K562 (cell line): Measurements from ENCODE around the gene WRAP53. TPM values are rescaled to one million over a fixed set of nuclear protein-coding genes. Genes with fewer than 3 reads are reported as not detected.

Source experiments
- ATF3 ChIP-seq, 2 experiments: fragments of 450-650 bp in 1 of 2; sonication (generic) in 1 of 2; formaldehyde crosslinking in 1 of 2; IDR thresholded peaks in 1 of 2; conservative IDR thresholded peaks in 1 of 2; 2 replicates each; pipeline versions ENCODE4 v1.6.1 to v1.8.1; 2016 to 2023; ENCODE audit warnings: mild to moderate bottlenecking in 2 of 2, moderate library complexity in 2 of 2, inconsistent platforms in 1 of 2, missing genetic modification reagents in 1 of 2
- ATF7 ChIP-seq: fragments of 450-650 bp; IDR thresholded peaks from 2 replicates; pipeline ENCODE4 v1.7.1; 2014; ENCODE audit warnings: mild to moderate bottlenecking, moderate library complexity
- BACH1 ChIP-seq: fragments of 200-800 bp; sonication (Bioruptor generic); IDR thresholded peaks from 2 replicates; pipeline ENCODE4 v1.6.1; 2016; ENCODE audit warnings: missing genetic modification characterization, missing compliant biosample characterization
- CBFA2T2 ChIP-seq: fragments of 450-650 bp; conservative IDR thresholded peaks from 2 replicates; pipeline ENCODE4 v1.6.1; 2017; ENCODE audit warnings: mild to moderate bottlenecking
- EP400 ChIP-seq: fragments of 450-650 bp; IDR thresholded peaks from 2 replicates; pipeline ENCODE4 v1.6.1; 2017; ENCODE audit warnings: antibody characterized with exemption, mild to moderate bottlenecking, moderate library complexity
- FOXJ2 ChIP-seq: fragments of 200-800 bp; sonication (Bioruptor generic); IDR thresholded peaks from 2 replicates; pipeline ENCODE4 v1.6.1; 2016; ENCODE audit warnings: missing genetic modification characterization, missing compliant biosample characterization
- JUND ChIP-seq, 2 experiments: IDR thresholded peaks; 2 replicates in 1 of 2; 3 replicates in 1 of 2; pipeline ENCODE4 v1.6.1; 2011; ENCODE audit warnings: borderline replicate concordance in 2 of 2, low read depth in 2 of 2, low read length in 2 of 2, improper control_type of control experiment in 1 of 2, missing biosample characterization in 1 of 2, missing genetic modification characterization in 1 of 2, missing genetic modification reagents in 1 of 2
- KDM5B ChIP-seq: fragments of 200-600 bp; sonication (generic); IDR thresholded peaks from 2 replicates; pipeline ENCODE4 v1.6.1; 2012; ENCODE audit warnings: low read depth, mild to moderate bottlenecking, moderate library complexity, low read length, control low read depth, inconsistent platforms; ENCODE audit not compliant: insufficient replicate concordance
- MITF ChIP-seq: IDR thresholded peaks from 2 replicates; pipeline ENCODE4 v1.6.1; 2014; ENCODE audit warnings: antibody characterized with exemption
- NONO ChIP-seq, 2 experiments: fragments of 200-400 bp in 1 of 2; fragments of 450-650 bp in 1 of 2; formaldehyde crosslinking in 1 of 2; IDR thresholded peaks; 2 replicates each; pipeline ENCODE4 v1.6.1; 2017; ENCODE audit warnings: low read depth in 2 of 2, mild to moderate bottlenecking in 2 of 2, moderate library complexity in 2 of 2, low read length in 1 of 2
- POLR2AphosphoS5 ChIP-seq: IDR thresholded peaks from 2 replicates; pipeline ENCODE4 v1.6.1; 2011; ENCODE audit warnings: mild to moderate bottlenecking, low read depth, low read length, moderate library complexity; ENCODE audit not compliant: control insufficient read depth, insufficient read depth
- SAFB ChIP-seq: fragments of 200-400 bp; formaldehyde crosslinking; IDR thresholded peaks from 2 replicates; pipeline ENCODE4 v1.6.1; 2017; ENCODE audit warnings: low read depth, low read length, borderline replicate concordance
- ZNF184 ChIP-seq: sonication (generic); formaldehyde crosslinking; IDR thresholded peaks from 2 replicates; pipeline ENCODE4 v1.5.0; 2020; ENCODE audit warnings: missing genetic modification reagents
- ZNF23 ChIP-seq: fragments of 250-450 bp; sonication (Bioruptor Pico); IDR thresholded peaks from 2 replicates; pipeline ENCODE4 v1.4.0; 2020; ENCODE audit warnings: mild to moderate bottlenecking
- ZNF384 ChIP-seq: IDR thresholded peaks from 2 replicates; pipeline ENCODE4 v1.6.1; 2012; ENCODE audit warnings: low read depth, low read length, improper control_type of control experiment
- polyA plus RNA-seq, 8 experiments: library from polyadenylated mRNA; depleted of rRNA in 4 of 8; stranded (reverse) in 5 of 8; unstranded in 3 of 8; fragments of >200 nt; fragmentation: Nextera tagmentation in 2 of 8; fragmentation: Illumina TruSeq in 1 of 8; extraction: Ambion mirVana in 2 of 8; extraction: Trizol in 1 of 8; gene quantifications; 2 replicates each; pipeline versions ENCODE4 v1.2.1 to v1.2.3, GENCODE V29; 2011 to 2014; ENCODE audit warnings: inconsistent platforms in 1 of 8, missing spikeins in 1 of 8
- total RNA-seq, 7 experiments: library from RNA; depleted of rRNA in 6 of 7; stranded (reverse); fragments of >200 nt in 6 of 7; fragmentation: Illumina TruSeq in 2 of 7; extraction: Trizol in 2 of 7; gene quantifications; 2 replicates each; pipeline versions ENCODE4 v1.2.1 to v1.2.3, GENCODE V29; 2011 to 2021; ENCODE audit warnings: low replicate concordance in 1 of 7
- TF ChIP-seq, protein P1 (sequence below): fragments of 450-650 bp; IDR thresholded peaks from 2 replicates; pipeline ENCODE4 v1.6.1; 2017; ENCODE audit warnings: antibody characterized with exemption, mild to moderate bottlenecking
- TF ChIP-seq, protein P2 (sequence below): sonication (generic); formaldehyde crosslinking; IDR thresholded peaks from 2 replicates; pipeline ENCODE4 v1.8.1; 2023; ENCODE audit warnings: mild to moderate bottlenecking, missing genetic modification reagents, moderate library complexity

The WRAP53 gene
- total and polyA plus RNA-seq, 9 of the 15 experiments (the other 6 are each of a cell fraction or from before 2014, with no cell fraction given), result 0.72 to 18.2 (median 13.4) TPM

DNA sequence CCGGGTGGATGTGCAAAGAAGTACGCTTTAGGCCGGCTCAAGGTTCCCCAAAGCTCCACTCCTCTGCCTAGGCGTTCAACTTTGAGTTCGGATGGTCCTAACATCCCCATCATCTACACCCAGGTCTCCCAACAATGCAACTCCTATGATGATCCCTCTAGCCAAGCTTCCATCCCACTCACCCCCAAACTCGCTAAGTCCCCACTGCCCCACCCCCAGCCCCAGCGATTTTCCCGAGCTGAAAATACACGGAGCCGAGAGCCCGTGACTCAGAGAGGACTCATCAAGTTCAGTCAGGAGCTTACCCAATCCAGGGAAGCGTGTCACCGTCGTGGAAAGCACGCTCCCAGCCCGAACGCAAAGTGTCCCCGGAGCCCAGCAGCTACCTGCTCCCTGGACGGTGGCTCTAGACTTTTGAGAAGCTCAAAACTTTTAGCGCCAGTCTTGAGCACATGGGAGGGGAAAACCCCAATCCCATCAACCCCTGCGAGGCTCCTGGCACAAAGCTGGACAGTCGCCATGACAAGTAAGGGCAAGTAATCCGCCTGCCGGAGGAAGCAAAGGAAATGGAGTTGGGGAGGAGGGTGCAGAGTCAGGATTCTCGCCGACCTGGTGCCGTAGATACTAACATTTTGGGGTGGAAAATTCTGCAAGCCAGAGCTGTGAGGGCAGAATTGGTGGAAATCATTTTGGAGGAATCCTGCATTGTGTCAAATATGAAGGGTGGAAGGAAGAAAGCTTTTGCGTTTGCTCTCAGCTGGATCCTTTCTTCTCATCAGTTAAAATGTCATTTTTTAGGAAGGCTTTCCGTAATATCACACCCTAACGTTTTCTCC lies 987 bp upstream of the WRAP53 start, which contains the start of gene TP53 (continued):
- TF ChIP-seq, protein P1, sequence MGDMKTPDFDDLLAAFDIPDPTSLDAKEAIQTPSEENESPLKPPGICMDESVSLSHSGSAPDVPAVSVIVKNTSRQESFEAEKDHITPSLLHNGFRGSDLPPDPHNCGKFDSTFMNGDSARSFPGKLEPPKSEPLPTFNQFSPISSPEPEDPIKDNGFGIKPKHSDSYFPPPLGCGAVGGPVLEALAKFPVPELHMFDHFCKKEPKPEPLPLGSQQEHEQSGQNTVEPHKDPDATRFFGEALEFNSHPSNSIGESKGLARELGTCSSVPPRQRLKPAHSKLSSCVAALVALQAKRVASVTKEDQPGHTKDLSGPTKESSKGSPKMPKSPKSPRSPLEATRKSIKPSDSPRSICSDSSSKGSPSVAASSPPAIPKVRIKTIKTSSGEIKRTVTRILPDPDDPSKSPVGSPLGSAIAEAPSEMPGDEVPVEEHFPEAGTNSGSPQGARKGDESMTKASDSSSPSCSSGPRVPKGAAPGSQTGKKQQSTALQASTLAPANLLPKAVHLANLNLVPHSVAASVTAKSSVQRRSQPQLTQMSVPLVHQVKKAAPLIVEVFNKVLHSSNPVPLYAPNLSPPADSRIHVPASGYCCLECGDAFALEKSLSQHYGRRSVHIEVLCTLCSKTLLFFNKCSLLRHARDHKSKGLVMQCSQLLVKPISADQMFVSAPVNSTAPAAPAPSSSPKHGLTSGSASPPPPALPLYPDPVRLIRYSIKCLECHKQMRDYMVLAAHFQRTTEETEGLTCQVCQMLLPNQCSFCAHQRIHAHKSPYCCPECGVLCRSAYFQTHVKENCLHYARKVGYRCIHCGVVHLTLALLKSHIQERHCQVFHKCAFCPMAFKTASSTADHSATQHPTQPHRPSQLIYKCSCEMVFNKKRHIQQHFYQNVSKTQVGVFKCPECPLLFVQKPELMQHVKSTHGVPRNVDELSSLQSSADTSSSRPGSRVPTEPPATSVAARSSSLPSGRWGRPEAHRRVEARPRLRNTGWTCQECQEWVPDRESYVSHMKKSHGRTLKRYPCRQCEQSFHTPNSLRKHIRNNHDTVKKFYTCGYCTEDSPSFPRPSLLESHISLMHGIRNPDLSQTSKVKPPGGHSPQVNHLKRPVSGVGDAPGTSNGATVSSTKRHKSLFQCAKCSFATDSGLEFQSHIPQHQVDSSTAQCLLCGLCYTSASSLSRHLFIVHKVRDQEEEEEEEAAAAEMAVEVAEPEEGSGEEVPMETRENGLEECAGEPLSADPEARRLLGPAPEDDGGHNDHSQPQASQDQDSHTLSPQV, result no peak
- TF ChIP-seq ATF7 (no peak), CBFA2T2 (no peak), SAFB (no peak), FOXJ2 (tag) (no peak), BACH1 (tag) (no peak), NONO (IDR thresholded peaks at IDR 0.05; ENCODE audit: low read depth in 2 of 2, low read length in 1 of 2) (peak in 1 of 2 experiments; percentile 34; a peak in 1 of 4 replicates), ZNF23 (CRISPR knock-in tag) (no peak), ZNF384 (no peak), ATF3 (IDR thresholded peaks at IDR 0.05) (peak; percentile 59), ATF3 (CRISPR knock-in tag; conservative IDR thresholded peaks at IDR 0.05) (no peak), JUND (IDR thresholded peaks at IDR 0.05; ENCODE audit: borderline replicate concordance, low read depth, low read length) (peak; percentile 60), JUND (tag; IDR thresholded peaks at IDR 0.05; ENCODE audit: borderline replicate concordance, low read depth, low read length) (peak; percentile 57; the same call in 1 of the 3 replicates), EP400 (peak; percentile 88), POLR2AphosphoS5 (peak; percentile 91), ZNF184 (CRISPR knock-in tag) (no peak), KDM5B (peak; percentile 99), MITF (no peak)
- TF ChIP-seq, protein P2, sequence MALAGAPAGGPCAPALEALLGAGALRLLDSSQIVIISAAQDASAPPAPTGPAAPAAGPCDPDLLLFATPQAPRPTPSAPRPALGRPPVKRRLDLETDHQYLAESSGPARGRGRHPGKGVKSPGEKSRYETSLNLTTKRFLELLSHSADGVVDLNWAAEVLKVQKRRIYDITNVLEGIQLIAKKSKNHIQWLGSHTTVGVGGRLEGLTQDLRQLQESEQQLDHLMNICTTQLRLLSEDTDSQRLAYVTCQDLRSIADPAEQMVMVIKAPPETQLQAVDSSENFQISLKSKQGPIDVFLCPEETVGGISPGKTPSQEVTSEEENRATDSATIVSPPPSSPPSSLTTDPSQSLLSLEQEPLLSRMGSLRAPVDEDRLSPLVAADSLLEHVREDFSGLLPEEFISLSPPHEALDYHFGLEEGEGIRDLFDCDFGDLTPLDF (CRISPR knock-in tag), result 0 out of 2 replicates have a peak, but pooled peaks have one; percentile 10
